Sciatic nerve (tissue), 2 donors: Measurements from ENCODE around the gene CEBPZ. TPM values are rescaled to one million over a fixed set of nuclear protein-coding genes. Genes with fewer than 3 reads are reported as not detected.
A peak's percentile ranks its signal among the peaks of the same experiment; 100 is the strongest.

Experiments
- ATAC-seq: fragments of 200-7000 bp; cut with Tn5 transposase; one replicate; pipeline ENCODE4 v1.9.1; 2020; ENCODE audit warnings: mild to moderate bottlenecking, moderate library complexity
- DNase-seq: peaks from one replicate; pipeline ENCODE4 v3.0.0-alpha.2; 2020; ENCODE audit warnings: low spot score
- intact Hi-C: fragments of 100-400 bp; cut with DNase I; formaldehyde crosslinking; loops from one replicate; pipeline ENCODE4 v1.14.2; 2022
- total RNA-seq: library from RNA; stranded (reverse); fragmentation: NEBNext Ultra II Directional; extraction: Animal tissue kit (Norgen Biotek cat#: 25700); gene quantifications from one replicate; pipeline ENCODE4 v1.2.1, GENCODE V29; 2021
- donor health status: DM: no; HTN: no; CAD: no.
- donor health status: DM: no; HTN: no; CAD: no.

The CEBPZ gene, protein sequence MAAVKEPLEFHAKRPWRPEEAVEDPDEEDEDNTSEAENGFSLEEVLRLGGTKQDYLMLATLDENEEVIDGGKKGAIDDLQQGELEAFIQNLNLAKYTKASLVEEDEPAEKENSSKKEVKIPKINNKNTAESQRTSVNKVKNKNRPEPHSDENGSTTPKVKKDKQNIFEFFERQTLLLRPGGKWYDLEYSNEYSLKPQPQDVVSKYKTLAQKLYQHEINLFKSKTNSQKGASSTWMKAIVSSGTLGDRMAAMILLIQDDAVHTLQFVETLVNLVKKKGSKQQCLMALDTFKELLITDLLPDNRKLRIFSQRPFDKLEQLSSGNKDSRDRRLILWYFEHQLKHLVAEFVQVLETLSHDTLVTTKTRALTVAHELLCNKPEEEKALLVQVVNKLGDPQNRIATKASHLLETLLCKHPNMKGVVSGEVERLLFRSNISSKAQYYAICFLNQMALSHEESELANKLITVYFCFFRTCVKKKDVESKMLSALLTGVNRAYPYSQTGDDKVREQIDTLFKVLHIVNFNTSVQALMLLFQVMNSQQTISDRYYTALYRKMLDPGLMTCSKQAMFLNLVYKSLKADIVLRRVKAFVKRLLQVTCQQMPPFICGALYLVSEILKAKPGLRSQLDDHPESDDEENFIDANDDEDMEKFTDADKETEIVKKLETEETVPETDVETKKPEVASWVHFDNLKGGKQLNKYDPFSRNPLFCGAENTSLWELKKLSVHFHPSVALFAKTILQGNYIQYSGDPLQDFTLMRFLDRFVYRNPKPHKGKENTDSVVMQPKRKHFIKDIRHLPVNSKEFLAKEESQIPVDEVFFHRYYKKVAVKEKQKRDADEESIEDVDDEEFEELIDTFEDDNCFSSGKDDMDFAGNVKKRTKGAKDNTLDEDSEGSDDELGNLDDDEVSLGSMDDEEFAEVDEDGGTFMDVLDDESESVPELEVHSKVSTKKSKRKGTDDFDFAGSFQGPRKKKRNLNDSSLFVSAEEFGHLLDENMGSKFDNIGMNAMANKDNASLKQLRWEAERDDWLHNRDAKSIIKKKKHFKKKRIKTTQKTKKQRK
- 57.6 TPM for total RNA-seq

GRCh38 chr2:37231241-37232130, at the start of gene CEBPZ, which contains the start of gene NDUFAF7:
TSS of gene CEBPZ (minus strand) at chr2:37231596. CDS start at chr2:37231567, 29 bp downstream.
TSS of gene NDUFAF7 (plus strand) at chr2:37231658. CDS start at chr2:37231706, 48 bp downstream.
- ATAC-seq: peak; percentile 98
- DNase-seq: peak; percentile 93
- intact Hi-C loops: no loop called here

- no peak for DNase-seq
- intact Hi-C loops: no loop called here
- no peak for ATAC-seq
Measured at GRCh38 chr2:37276291-37276690, 44.9 kb upstream of the CEBPZ start.

- intact Hi-C loops: no loop called here
- ATAC-seq (no peak), DNase-seq (no peak)
Measured at GRCh38 chr2:37274359-37274965, 43.1 kb upstream of the CEBPZ start.

GRCh38 chr2:37271376-37272067, 40.1 kb upstream of the CEBPZ start:
- intact Hi-C loops: no loop called here
- DNase-seq (no peak), ATAC-seq (no peak)

- DNase-seq (no peak), ATAC-seq (no peak)
- intact Hi-C loops: no loop called here
Measured at GRCh38 chr2:37268111-37268510, 36.7 kb upstream of the CEBPZ start.

- DNase-seq (no peak), ATAC-seq (no peak)
- intact Hi-C loops: no loop called here
Measured at GRCh38 chr2:37267685-37268084, 36.3 kb upstream of the CEBPZ start.

DNA sequence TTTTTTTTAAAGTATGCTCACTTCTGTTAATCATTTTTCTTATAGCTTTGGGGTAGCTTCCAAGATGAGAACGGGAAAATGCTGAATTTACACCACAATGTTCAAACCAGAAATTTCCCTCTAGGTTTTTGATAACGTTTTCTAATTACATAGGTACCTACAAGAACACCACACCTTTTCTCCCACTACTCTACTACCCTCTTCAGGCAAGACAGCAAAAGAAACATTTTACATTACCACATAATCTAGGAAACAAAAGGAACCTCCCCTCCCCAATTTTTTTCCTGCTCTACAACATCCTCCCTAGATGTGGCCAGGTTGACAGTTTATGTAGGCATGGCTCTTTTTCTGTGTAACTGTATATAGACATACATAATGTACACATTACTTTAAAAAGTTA, 32.4 kb upstream of the CEBPZ start:
- ATAC-seq: no peak
- intact Hi-C loops: no loop called here
- no peak for DNase-seq

DNA sequence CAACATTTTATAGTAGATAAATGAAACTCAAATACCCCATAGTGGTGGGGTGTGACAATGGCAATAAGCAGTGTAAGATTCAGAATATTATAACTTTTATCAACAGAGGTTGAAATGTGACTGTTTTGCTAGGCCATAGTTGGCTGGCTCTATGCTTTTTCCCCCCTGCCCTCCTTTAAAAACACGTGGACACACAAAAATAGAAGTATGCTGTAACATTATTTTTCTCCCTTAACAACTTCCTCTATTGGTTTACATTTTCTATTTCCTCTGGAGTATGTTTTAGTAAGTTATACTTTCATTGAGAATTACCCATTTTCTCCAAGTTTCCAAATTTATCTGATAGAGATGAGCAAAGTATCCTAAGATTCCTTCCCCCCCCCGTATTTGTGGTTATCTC, 31.1 kb upstream of the CEBPZ start:
- intact Hi-C loops: no loop called here
- ATAC-seq (no peak), DNase-seq (no peak)

DNA sequence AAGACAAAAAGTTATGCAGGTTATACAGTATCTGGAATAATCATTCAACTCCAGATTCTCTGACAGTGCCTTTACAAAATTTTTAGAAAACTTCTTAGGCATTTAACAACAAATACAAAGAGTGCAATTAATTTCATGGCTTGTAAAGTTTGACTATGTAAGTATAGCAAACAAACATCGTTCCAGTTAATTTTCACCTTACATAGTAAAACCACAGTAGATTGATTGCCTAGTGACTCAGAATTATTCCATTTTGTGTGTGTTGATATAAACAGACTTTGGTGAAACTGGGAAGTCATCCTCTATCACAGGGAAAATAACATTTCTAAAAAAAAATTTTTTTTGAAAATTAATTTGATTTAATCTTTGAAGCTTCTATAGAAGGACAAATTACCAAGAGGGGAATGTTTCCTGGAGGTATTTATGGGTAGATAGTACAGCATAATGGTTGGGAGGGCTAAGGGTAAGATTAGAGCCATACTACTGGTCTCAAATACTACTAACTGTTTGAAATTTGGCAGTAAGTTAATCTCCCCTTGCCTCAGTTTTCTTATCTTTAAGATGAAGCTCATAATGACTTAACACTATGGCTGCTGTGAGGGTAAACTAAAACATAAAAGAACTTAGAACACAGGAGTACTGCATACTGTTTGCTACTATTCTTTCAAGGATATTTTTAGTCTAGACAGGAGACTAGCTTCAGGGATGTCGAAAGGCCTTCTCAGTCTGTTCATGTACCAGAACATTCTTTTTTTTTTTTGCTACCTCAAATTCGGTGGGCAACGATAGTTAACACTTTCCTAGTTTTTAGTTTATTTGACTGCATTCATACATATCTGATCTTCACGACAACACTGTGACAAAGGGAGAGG, 19.7 kb upstream of the CEBPZ start:
- no peak for ATAC-seq
- intact Hi-C loops: no loop called here
- no peak for DNase-seq

DNA sequence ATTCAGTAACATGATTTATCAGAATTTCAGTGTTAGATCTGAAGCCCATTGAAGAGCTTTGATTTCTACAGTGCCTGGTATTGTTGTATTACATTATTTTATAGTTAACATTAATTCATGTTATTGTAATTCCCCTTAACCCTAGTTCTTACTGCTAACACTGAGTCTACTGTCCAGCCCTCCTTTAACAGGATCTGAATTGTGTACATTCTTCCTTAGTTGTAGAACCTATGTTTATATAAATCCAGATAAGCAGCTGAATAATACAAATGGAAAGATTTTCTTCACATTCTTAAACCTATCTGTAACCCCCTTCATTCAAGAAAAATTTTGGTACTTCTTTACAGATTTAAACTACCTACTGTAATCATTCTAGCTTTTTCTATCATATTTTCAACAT, 14.8 kb upstream of the CEBPZ start:
- ATAC-seq (no peak), DNase-seq (no peak)
- intact Hi-C loops: no loop called here

GRCh38 chr2:37244755-37245154, 13.4 kb upstream of the CEBPZ start:
- ATAC-seq: no peak
- intact Hi-C loops: no loop called here
- DNase-seq: no peak

DNA sequence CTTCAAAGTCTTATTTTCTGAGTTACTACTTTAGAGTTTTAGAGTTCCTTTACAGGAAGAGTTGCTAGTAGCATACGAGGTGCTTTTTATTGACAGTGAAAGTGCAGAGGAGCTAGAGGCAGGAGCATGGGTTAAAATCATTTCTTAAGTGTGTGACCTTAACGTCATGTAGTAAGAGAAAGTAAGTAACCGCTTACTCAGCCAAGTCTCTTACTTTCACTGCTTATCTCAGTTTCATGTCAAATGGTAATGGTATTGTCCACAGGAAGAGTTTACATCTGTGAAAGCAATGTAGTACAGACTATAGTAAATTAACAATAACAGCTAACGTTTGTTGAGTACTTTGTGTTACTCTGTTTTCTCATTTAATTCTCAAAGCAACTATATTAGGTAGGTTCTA, 12.6 kb upstream of the CEBPZ start:
- no peak for ATAC-seq
- no peak for DNase-seq
- intact Hi-C loops: no loop called here

DNA sequence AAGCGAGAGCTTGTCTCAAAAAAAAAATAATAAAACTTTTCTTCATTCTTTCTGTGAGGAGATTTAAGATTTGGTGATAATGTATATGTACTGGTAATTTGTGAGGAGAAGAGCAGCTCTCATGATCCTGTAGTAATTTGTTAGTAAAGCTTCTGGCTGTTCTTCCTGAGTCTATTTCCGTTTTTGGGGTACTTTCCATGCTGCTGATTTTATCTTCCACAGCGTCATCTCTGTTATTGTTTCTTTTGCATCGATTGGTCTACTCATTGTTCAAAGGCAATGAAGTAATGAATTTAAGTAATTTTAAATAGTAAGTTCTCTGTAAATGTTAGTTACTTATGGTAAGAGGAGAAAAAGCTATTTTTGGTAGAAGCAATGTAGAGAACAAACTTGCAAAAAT, 12.0 kb upstream of the CEBPZ start:
- DNase-seq (no peak), ATAC-seq (no peak)
- intact Hi-C loops: no loop called here

- intact Hi-C loops: no loop called here
- ATAC-seq (peak; percentile 39), DNase-seq (no peak)
Measured at GRCh38 chr2:37232131-37232933, 936 bp upstream of the CEBPZ start.

GRCh38 chr2:37230581-37230980, 815 bp downstream of the CEBPZ start:
- intact Hi-C loops: no loop called here
- ATAC-seq: no peak
- DNase-seq: no peak

GRCh38 chr2:37228788-37229187, 2.6 kb downstream of the CEBPZ start:
- intact Hi-C loops: no loop called here

More at GRCh38 chr2:37228788-37229187, 2.6 kb downstream of the CEBPZ start:
- DNase-seq (no peak), ATAC-seq (no peak)
